GM12891 (cell line): Measurements from ENCODE around the gene COL1A2.

Experiments used
- DNase-seq: peaks from one replicate; pipeline ENCODE4 v3.0.0; 2011; ENCODE audit warnings: low spot score; ENCODE audit not compliant: insufficient read length
- FAIRE-seq: peaks from 2 replicates; lab custom pipeline; 2011; peaks lifted over from hg19 to GRCh38; lab: Jason Lieb, UNC
- PAX5 ChIP-seq: IDR thresholded peaks from 2 replicates; pipeline ENCODE4 v1.6.1; 2011; ENCODE audit warnings: low read length, moderate library complexity, mild to moderate bottlenecking; ENCODE audit not compliant: insufficient read depth, severe bottlenecking
- POLR2A ChIP-seq: IDR thresholded peaks from 2 replicates; pipeline ENCODE4 v1.6.1; 2011; ENCODE audit warnings: low read depth, low read length, control low read depth
- POLR2AphosphoS5 ChIP-seq: IDR thresholded peaks from 2 replicates; pipeline ENCODE4 v1.6.1; 2011; ENCODE audit warnings: low read depth, low read length, control low read depth
- POU2F2 ChIP-seq: IDR thresholded peaks from 2 replicates; pipeline ENCODE4 v1.6.1; 2011; ENCODE audit warnings: low read depth, mild to moderate bottlenecking, control low read depth, low read length, moderate library complexity
- SPI1 ChIP-seq: IDR thresholded peaks from 2 replicates; pipeline ENCODE4 v1.6.1; 2011; ENCODE audit warnings: low read depth, low read length, control low read depth
- TAF1 ChIP-seq: IDR thresholded peaks from 2 replicates; pipeline ENCODE4 v1.6.1; 2011; ENCODE audit warnings: low read depth, low read length, control low read depth

COL1A2 gene

GRCh38 chr7:94360926-94361325, 33.8 kb upstream of the COL1A2 start:
- DNase-seq (no peak), FAIRE-seq (no peak)
- no peak for TF ChIP-seq POLR2AphosphoS5
- no peak for TF ChIP-seq SPI1
- no peak for TF ChIP-seq PAX5
- no peak for TF ChIP-seq POU2F2
- no peak for TF ChIP-seq TAF1
- TF ChIP-seq POLR2A = no peak

- no peak for FAIRE-seq
- TF ChIP-seq POLR2AphosphoS5 (no peak), PAX5 (no peak), POU2F2 (no peak), POLR2A (no peak), SPI1 (no peak), TAF1 (no peak)
- no peak for DNase-seq
Observed at GRCh38 chr7:94362276-94362675, 32.4 kb upstream of the COL1A2 start.

- FAIRE-seq (no peak), DNase-seq (no peak)
- TF ChIP-seq POLR2AphosphoS5 (no peak), TAF1 (no peak), POLR2A (no peak), PAX5 (no peak), SPI1 (no peak), POU2F2 (no peak)
Observed at GRCh38 chr7:94364816-94365215, 29.9 kb upstream of the COL1A2 start.

- FAIRE-seq (no peak), DNase-seq (no peak)
Observed at GRCh38 chr7:94366163-94366562, 28.5 kb upstream of the COL1A2 start.

GRCh38 chr7:94366832-94367231, 27.9 kb upstream of the COL1A2 start:
- FAIRE-seq = no peak
- no peak for TF ChIP-seq POLR2A
- no peak for TF ChIP-seq POU2F2
- TF ChIP-seq TAF1 = no peak
- TF ChIP-seq PAX5 = no peak
- no peak for TF ChIP-seq POLR2AphosphoS5
- no peak for TF ChIP-seq SPI1

More at GRCh38 chr7:94366163-94366562, 28.5 kb upstream of the COL1A2 start:
- TF ChIP-seq TAF1 (no peak), POLR2AphosphoS5 (no peak), PAX5 (no peak), POU2F2 (no peak), POLR2A (no peak), SPI1 (no peak)

GRCh38 chr7:94367949-94368348, 26.7 kb upstream of the COL1A2 start:
- TF ChIP-seq PAX5 = no peak
- TF ChIP-seq SPI1 = no peak
- TF ChIP-seq POU2F2 = no peak
- no peak for TF ChIP-seq TAF1
- no peak for TF ChIP-seq POLR2AphosphoS5
- TF ChIP-seq POLR2A = no peak
- FAIRE-seq (no peak), DNase-seq (no peak)

More at GRCh38 chr7:94366832-94367231, 27.9 kb upstream of the COL1A2 start:
- no peak for DNase-seq

- FAIRE-seq = no peak
- TF ChIP-seq TAF1 (no peak), POLR2AphosphoS5 (no peak), PAX5 (no peak), SPI1 (no peak), POU2F2 (no peak), POLR2A (no peak)
Observed at GRCh38 chr7:94368371-94368791, 26.3 kb upstream of the COL1A2 start.

GRCh38 chr7:94374231-94374630, 20.5 kb upstream of the COL1A2 start:
- TF ChIP-seq SPI1 (no peak), PAX5 (no peak), POLR2AphosphoS5 (no peak), POLR2A (no peak), POU2F2 (no peak), TAF1 (no peak)
- DNase-seq = no peak
- FAIRE-seq = no peak

More at GRCh38 chr7:94368371-94368791, 26.3 kb upstream of the COL1A2 start:
- DNase-seq = no peak

GRCh38 chr7:94374721-94375566, 19.8 kb upstream of the COL1A2 start:
- DNase-seq = no peak
- FAIRE-seq = no peak
- TF ChIP-seq POLR2AphosphoS5 = no peak
- no peak for TF ChIP-seq TAF1
- no peak for TF ChIP-seq PAX5
- no peak for TF ChIP-seq SPI1
- no peak for TF ChIP-seq POU2F2
- TF ChIP-seq POLR2A = no peak
